Measurements from ENCODE around the gene LSM10. TPM values are rescaled to one million over a fixed set of nuclear protein-coding genes. Genes with fewer than 3 reads are reported as not detected.

LSM10 gene
- total and polyA plus RNA-seq, 9 of the 15 experiments (the other 6 are each of a cell fraction or from before 2014, with no cell fraction given) = 13.2 to 146 (median 68.9) TPM

GRCh38 chr1:36397378-36398230 lies at the start of gene LSM10 (continued):
- peak; percentile 97 for TF ChIP-seq ETS1 (conservative IDR thresholded peaks at IDR 0.05; ENCODE audit: control insufficient read depth, low read depth, low read length)
- TF ChIP-seq ZNF347 (CRISPR knock-in tag; IDR thresholded peaks at IDR 0.05; ENCODE audit: low read depth) = no peak
- TF ChIP-seq, protein P1, sequence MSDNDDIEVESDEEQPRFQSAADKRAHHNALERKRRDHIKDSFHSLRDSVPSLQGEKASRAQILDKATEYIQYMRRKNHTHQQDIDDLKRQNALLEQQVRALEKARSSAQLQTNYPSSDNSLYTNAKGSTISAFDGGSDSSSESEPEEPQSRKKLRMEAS (CRISPR knock-in tag; IDR thresholded peaks at IDR 0.05) = peak; percentile 89
- TF ChIP-seq ZNF174 (CRISPR knock-in tag; IDR thresholded peaks at IDR 0.05) = no peak
- peak; percentile 65 to 97; a peak in 3 of 4 replicates for TF ChIP-seq SIN3A (IDR thresholded peaks at IDR 0.05; ENCODE audit: borderline replicate concordance in 2 of 2, control insufficient read depth in 1 of 2, low read depth in 2 of 2, low read length in 2 of 2)
- TF ChIP-seq MAFF (IDR thresholded peaks at IDR 0.05; ENCODE audit: low read length) = no peak
- no peak for TF ChIP-seq ZNF217 (CRISPR knock-in tag; IDR thresholded peaks at IDR 0.05)
- TF ChIP-seq ATF1 (CRISPR knock-in tag; IDR thresholded peaks at IDR 0.05) = peak; percentile 63
- peak; percentile 96 for TF ChIP-seq ATF1 (tag; IDR thresholded peaks at IDR 0.05)
- TF ChIP-seq SPI1 (IDR thresholded peaks at IDR 0.05; ENCODE audit: borderline replicate concordance, low read depth, low read length) = no peak
- TF ChIP-seq RBM25 (IDR thresholded peaks at IDR 0.05; ENCODE audit: low read depth, low read length, severe bottlenecking) = no peak
- peak; percentile 80; the same call in 1 of the 2 replicates for TF ChIP-seq MXI1 (IDR thresholded peaks at IDR 0.05; ENCODE audit: low read depth, low read length)
- peak in 1 of 3 experiments; percentile 96; a peak in 3 of 6 replicates for TF ChIP-seq ZBTB11 (CRISPR knock-in tag; IDR thresholded peaks at IDR 0.05)
- TF ChIP-seq HIVEP1 (CRISPR knock-in tag; IDR thresholded peaks at IDR 0.05) = 0 out of 2 replicates have a peak, but pooled peaks have one; percentile 4
- no peak; the same call in 1 of the 2 replicates for TF ChIP-seq PHB (CRISPR knock-in tag; IDR thresholded peaks at IDR 0.05)
- no peak for TF ChIP-seq KDM4B (IDR thresholded peaks at IDR 0.05; ENCODE audit: borderline replicate concordance in 2 of 2, low read depth in 1 of 2)
- TF ChIP-seq FOXJ2 (tag; IDR thresholded peaks at IDR 0.05) = no peak
- no peak for TF ChIP-seq TSC22D4 (tag; IDR thresholded peaks at IDR 0.05)
- TF ChIP-seq ZNF699 (CRISPR knock-in tag; IDR thresholded peaks at IDR 0.05; ENCODE audit: insufficient replicate concordance) = no peak
- no peak for TF ChIP-seq SNRNP70 (optimal IDR thresholded peaks at IDR 0.05; ENCODE audit: low read depth, low read length)
- no peak for TF ChIP-seq ZNF717 (CRISPR knock-in tag; IDR thresholded peaks at IDR 0.05)
- peak; percentile 91 for TF ChIP-seq SAP30 (IDR thresholded peaks at IDR 0.05; ENCODE audit: borderline replicate concordance, insufficient read depth, low read depth, low read length, poor library complexity, severe bottlenecking)

Data from K562 (cell line).